ENCODE results near the gene NAPA. TPM values are rescaled to one million over a fixed set of nuclear protein-coding genes. Genes with fewer than 3 reads are reported as not detected.
"Not testable (repeated sequence)": the region's sequence is repeated elsewhere in the genome, so short reads cannot be mapped to it uniquely, and the experiment has no call there.

The NAPA gene
- total RNA-seq, 1 donor from 2014 or later = 80.3 TPM

- no peak for DNase-seq
Measured at GRCh38 chr19:47499371-47499770, 15.5 kb downstream of the NAPA start.

GRCh38 chr19:47498561-47498960 lies 16.3 kb downstream of the NAPA start:
- no peak for DNase-seq

- no peak for DNase-seq
Measured at GRCh38 chr19:47497821-47498520, 16.9 kb downstream of the NAPA start.

- DNase-seq = no peak
Measured at GRCh38 chr19:47497050-47497766, 17.7 kb downstream of the NAPA start.

- DNase-seq = no peak
Measured at GRCh38 chr19:47495478-47496372, 19.1 kb downstream of the NAPA start.

GRCh38 chr19:47494729-47495128 lies 20.1 kb downstream of the NAPA start:
- no peak for DNase-seq

GRCh38 chr19:47494211-47494547 lies 20.7 kb downstream of the NAPA start:
- DNase-seq = no peak

GRCh38 chr19:47493378-47494210 lies 21.3 kb downstream of the NAPA start:
- DNase-seq = no peak

- no peak for DNase-seq
Measured at GRCh38 chr19:47492571-47493377, 22.1 kb downstream of the NAPA start.

GRCh38 chr19:47492137-47492533 lies 22.7 kb downstream of the NAPA start:
- no peak for DNase-seq

- no peak for DNase-seq
Measured at GRCh38 chr19:47491358-47492136, 23.3 kb downstream of the NAPA start.

- no peak for DNase-seq
Measured at GRCh38 chr19:47490847-47491246, 24.0 kb downstream of the NAPA start.

- no peak for DNase-seq
Measured at GRCh38 chr19:47490031-47490430, 24.8 kb downstream of the NAPA start.

GRCh38 chr19:47489072-47489914 lies 25.6 kb downstream of the NAPA start:
- DNase-seq = no peak

- no peak for DNase-seq
Measured at GRCh38 chr19:47487551-47488515, 27.0 kb downstream of the NAPA start.

- DNase-seq = no peak
Measured at GRCh38 chr19:47486900-47487299, 28.0 kb downstream of the NAPA start.

- DNase-seq = not testable (repeated sequence)
Measured at GRCh38 chr19:47486220-47486619, 28.6 kb downstream of the NAPA start.

- peak; percentile 18 for DNase-seq
Measured at GRCh38 chr19:47485210-47485609, 29.7 kb downstream of the NAPA start.
